ENCODE data around the gene CDH4. TPM values are rescaled to one million over a fixed set of nuclear protein-coding genes. Genes with fewer than 3 reads are reported as not detected.

The CDH4 gene
- total and polyA plus RNA-seq, 2 of the 8 experiments (the other 6 are each of a cell fraction or from before 2014, with no cell fraction given) = 4.3 to 7.9 TPM

GRCh38 chr20:61372137-61373054, 120.3 kb downstream of the CDH4 start:
- Histone ChIP-seq H2BK12ac (ENCODE audit: low read depth, low read length) (no peak overlapping the region), H4K91ac (replicated peaks; ENCODE audit: insufficient read length, low read length) (peak overlapping the region; percentile 22), H3K4me3 (ENCODE audit: extremely low read depth in 1 of 4, insufficient read depth in 2 of 4, low read depth in 3 of 4, low read length in 4 of 4) (no peak overlapping the region), H2BK15ac (ENCODE audit: low read length) (no peak overlapping the region), H3K4me1 (replicated peaks in 1 of 4; ENCODE audit: control insufficient read depth in 3 of 4, insufficient read depth in 4 of 4, low read length in 3 of 4) (peaks cover 0 to 6% (median under 1%) of the 10 kb centered on the region in 4 experiments; a peak in 1 of 7 replicates), H3K27ac (ENCODE audit: low read depth, low read length) (no peak overlapping the region), H4K20me1 (replicated peaks in 1 of 2; ENCODE audit: control insufficient read depth in 1 of 2, insufficient read depth in 2 of 2, low read length in 2 of 2) (no peaks in the 10 kb centered on the region), H3K4ac (replicated peaks; ENCODE audit: insufficient read length, low read depth, low read length) (peak overlapping the region; percentile 37), H3K14ac (ENCODE audit: insufficient read length) (peak overlapping the region; percentile 48), H3K27me3 (replicated peaks in 1 of 4; ENCODE audit: control insufficient read depth in 3 of 4, extremely low read depth in 1 of 4, insufficient read depth in 3 of 4, low read length in 3 of 4) (peaks cover 0 to 6% (median 1%) of the 10 kb centered on the region in 4 experiments; a peak in 2 of 7 replicates), H4K8ac (ENCODE audit: extremely low read depth, insufficient read depth, low read length) (peak overlapping the region; percentile 51), H3K9me3 (ENCODE audit: insufficient read depth in 2 of 2, low read depth in 1 of 2, low read length in 1 of 2) (no peaks in the 10 kb centered on the region; a peak in 1 of 4 replicates), H2BK120ac (replicated peaks; ENCODE audit: low read depth, low read length) (peak overlapping the region; percentile 26), H3K9ac (replicated peaks in 1 of 4; ENCODE audit: extremely low read depth in 1 of 4, low read depth in 3 of 4, low read length in 3 of 4) (no peak overlapping the region), H3K23ac (ENCODE audit: insufficient read length) (no peak overlapping the region), H3K36me3 (ENCODE audit: control insufficient read depth in 2 of 4, insufficient read depth in 4 of 4, low read length in 3 of 4) (no peaks in the 10 kb centered on the region), H3K18ac (ENCODE audit: extremely low read depth, low read length) (no peak overlapping the region), H2BK5ac (ENCODE audit: low read depth, low read length) (no peak overlapping the region), H2BK20ac (ENCODE audit: low read length) (no peak overlapping the region), H3K4me2 (ENCODE audit: insufficient read depth in 1 of 2, low read depth in 2 of 2, low read length in 2 of 2) (no peak overlapping the region), H3K79me1 (ENCODE audit: low read depth, low read length) (no peaks in the 10 kb centered on the region), H3K56ac (replicated peaks; ENCODE audit: insufficient read length, low read depth, low read length) (no peak overlapping the region), H3K79me2 (ENCODE audit: control insufficient read depth in 1 of 2, insufficient read depth in 2 of 2, low read length in 2 of 2) (no peaks in the 10 kb centered on the region), H2AFZ (ENCODE audit: low read length) (no peak overlapping the region), H2AK5ac (ENCODE audit: low read depth, low read length) (peak overlapping the region; percentile 53; the same call in 1 of the 2 replicates), H4K5ac (ENCODE audit: insufficient read length, low read depth, low read length) (no peak overlapping the region), H3K23me2 (ENCODE audit: low read depth, low read length) (peaks cover 10% of the 10 kb centered on the region; the same call in 1 of the 2 replicates)
- TF ChIP-seq KDM5A (IDR thresholded peaks at IDR 0.05; ENCODE audit: low read length) (no peak), GABPA (IDR thresholded peaks at IDR 0.05; ENCODE audit: borderline replicate concordance, insufficient read depth, low read length) (no peak), SAP30 (IDR thresholded peaks at IDR 0.05; ENCODE audit: insufficient read depth, insufficient replicate concordance, low read length) (no peak), SP4 (IDR thresholded peaks at IDR 0.05; ENCODE audit: low read length) (no peak)
- POLR2A ChIA-PET (ENCODE audit: partially characterized antibody) = no interaction called here
- FAIRE-seq (no peak), DNase-seq (ENCODE audit: low read depth in 1 of 2, low spot score in 2 of 2) (no peak)
- 91% methylated on average over 25 of the region's 25 CpGs; no CpG with 5 or more reads in 1 of the 2 experiments for WGBS, 2 experiments (ENCODE audit: extremely low coverage in 1 of 2, insufficient coverage in 1 of 2, insufficient read length in 1 of 2, insufficient replicate concordance in 2 of 2, low coverage in 1 of 2, low lambda C conversion rate in 2 of 2, missing lambda C conversion rate in 1 of 2)
- CTCF ChIA-PET (ENCODE audit: partially characterized antibody) = no interaction called here

Measured in H1 (cell line).